Eye (tissue), 1 donor: Measurements from ENCODE around the gene WNT3.
"Not testable (repeated sequence)": the region's sequence is repeated elsewhere in the genome, so short reads cannot be mapped to it uniquely, and the experiment has no call there.

Source experiments
- DNase-seq: peaks from one replicate; pipeline ENCODE4 v3.0.0-alpha.2; 2015

The WNT3 gene

GRCh38 chr17:46782250-46782953, 36.1 kb downstream of the WNT3 start:
- DNase-seq = no peak

- DNase-seq = no peak
Measured at GRCh38 chr17:46780003-46780373, 38.5 kb downstream of the WNT3 start.

GRCh38 chr17:46777943-46778915, 40.3 kb downstream of the WNT3 start:
- peak; percentile 47 for DNase-seq

GRCh38 chr17:46776298-46777005, 42.0 kb downstream of the WNT3 start:
- no peak for DNase-seq

- DNase-seq = no peak
Measured at GRCh38 chr17:46774108-46774737, 44.3 kb downstream of the WNT3 start.

- DNase-seq = no peak
Measured at GRCh38 chr17:46773676-46774075, 44.8 kb downstream of the WNT3 start.

- no peak for DNase-seq
Measured at GRCh38 chr17:46773221-46773605, 45.3 kb downstream of the WNT3 start.

- peak; percentile 13 for DNase-seq
Measured at GRCh38 chr17:46772475-46773220, 45.8 kb downstream of the WNT3 start.

GRCh38 chr17:46771561-46772474, 46.7 kb downstream of the WNT3 start:
- DNase-seq = peak; percentile 70

GRCh38 chr17:46770818-46771560, 47.5 kb downstream of the WNT3 start:
- DNase-seq = peak; percentile 74

- no peak for DNase-seq
Measured at GRCh38 chr17:46770439-46770817, 48.1 kb downstream of the WNT3 start.

GRCh38 chr17:46769531-46770438, 48.7 kb downstream of the WNT3 start:
- DNase-seq = peak; percentile 65

- not testable (repeated sequence) for DNase-seq
Measured at GRCh38 chr17:46768896-46769295, 49.6 kb downstream of the WNT3 start.

GRCh38 chr17:46768540-46768870, 50.0 kb downstream of the WNT3 start:
- DNase-seq = no peak

GRCh38 chr17:46766493-46767491, 51.7 kb downstream of the WNT3 start:
- no peak for DNase-seq

GRCh38 chr17:46765453-46765852, 53.0 kb downstream of the WNT3 start:
- DNase-seq = no peak

- no peak for DNase-seq
Measured at GRCh38 chr17:46764709-46765401, 53.6 kb downstream of the WNT3 start.
